ENCODE results near the gene TRMT44.
"Not testable (repeated sequence)": the region's sequence is repeated elsewhere in the genome, so short reads cannot be mapped to it uniquely, and the experiment has no call there.

Gene TRMT44

DNA sequence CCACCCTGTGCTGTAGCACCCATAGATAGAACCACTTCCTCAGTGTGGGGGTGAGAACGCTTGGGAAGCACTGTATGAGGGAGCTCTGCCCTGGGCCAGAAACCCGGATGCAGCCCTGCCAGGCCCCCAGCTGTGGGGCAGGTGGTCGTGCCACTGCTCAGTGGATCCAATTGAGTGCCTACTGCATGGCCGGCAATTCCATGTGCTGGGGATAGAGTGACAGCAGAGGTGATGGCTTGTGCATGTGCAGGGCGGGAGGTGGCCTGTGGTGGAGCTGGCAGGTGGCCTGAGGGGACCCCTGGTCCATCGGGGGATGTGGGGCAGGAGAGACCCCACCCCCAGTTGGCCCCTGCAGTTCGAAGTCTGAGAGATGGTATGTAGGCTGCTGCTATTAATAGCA, 60.4 kb downstream of the TRMT44 start:
- no peak for DNase-seq

DNA sequence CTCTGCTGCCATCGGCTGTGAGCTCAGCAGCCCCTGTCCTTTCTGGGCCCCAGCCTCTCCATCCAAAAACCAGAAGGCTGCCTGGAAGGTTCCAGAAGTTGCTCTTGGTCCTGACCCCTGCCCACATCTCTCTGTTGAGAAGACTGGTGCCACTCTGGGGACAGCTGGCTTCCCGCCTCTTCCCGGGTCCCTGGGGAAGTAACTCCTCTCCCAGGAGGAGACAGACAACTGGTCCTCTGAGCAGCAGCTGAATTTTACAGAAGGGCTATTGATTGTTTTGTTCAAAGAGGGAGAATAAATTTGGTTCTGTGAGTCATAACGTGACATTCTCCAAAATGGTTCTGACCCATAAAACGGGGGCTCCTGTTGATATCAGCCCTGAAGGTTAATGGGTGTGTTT, 61.2 kb downstream of the TRMT44 start:
- no peak for DNase-seq

DNA sequence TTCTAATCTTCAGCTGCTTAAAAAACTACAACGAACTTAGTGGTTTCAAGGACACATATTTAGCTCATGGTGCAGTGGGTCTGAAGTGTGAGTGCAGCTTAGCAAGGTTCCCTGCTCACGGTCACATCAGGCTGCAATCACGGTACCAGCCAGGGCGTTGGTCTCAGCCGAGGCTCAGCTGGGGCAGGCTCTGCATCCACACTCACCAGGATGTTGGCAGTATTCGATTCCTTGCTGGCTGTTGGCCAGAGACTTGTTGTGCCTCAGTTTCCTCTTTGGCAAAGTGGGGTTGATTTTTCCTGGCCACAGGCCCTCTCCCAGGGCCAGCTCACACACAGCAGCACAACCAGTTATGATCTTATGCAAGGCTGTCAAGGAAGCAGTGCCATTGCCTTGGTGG, 61.8 kb downstream of the TRMT44 start:
- no peak for DNase-seq

DNA sequence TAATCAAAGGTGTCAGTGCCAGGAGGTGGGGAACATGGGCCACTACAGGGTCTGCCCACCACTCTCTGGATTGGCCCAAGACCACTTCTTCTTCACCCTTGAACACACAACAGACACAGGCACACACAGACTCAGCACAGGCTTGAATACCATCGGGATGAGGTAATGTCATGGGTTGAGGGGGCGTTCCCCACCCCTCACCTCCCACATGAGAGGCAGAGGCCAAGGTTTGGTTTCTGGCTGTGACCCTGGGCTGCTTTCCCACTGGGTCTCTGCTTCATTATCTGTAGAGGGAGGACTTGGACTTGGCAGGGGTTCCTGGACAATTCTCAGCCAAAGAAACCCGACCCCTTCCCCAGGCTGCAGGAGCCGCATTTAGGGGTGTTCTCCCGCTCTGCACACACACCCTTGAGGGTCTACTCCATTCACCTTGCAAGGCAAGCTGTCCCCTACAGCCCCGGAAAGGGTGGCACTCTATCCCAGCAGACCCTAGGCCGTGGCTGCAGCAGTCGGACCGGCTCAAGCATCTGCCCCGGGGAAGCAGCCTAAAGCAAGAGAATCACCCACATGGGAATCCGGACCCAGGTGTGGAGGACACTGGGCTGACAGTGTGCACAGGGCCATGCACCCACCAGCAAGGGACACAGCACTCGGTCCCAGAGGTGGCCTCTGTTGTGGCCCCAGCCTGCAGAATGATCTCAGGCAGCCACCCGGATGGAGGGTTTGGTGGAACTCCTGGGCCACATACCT, 62.4 kb downstream of the TRMT44 start:
- no peak for DNase-seq

DNA sequence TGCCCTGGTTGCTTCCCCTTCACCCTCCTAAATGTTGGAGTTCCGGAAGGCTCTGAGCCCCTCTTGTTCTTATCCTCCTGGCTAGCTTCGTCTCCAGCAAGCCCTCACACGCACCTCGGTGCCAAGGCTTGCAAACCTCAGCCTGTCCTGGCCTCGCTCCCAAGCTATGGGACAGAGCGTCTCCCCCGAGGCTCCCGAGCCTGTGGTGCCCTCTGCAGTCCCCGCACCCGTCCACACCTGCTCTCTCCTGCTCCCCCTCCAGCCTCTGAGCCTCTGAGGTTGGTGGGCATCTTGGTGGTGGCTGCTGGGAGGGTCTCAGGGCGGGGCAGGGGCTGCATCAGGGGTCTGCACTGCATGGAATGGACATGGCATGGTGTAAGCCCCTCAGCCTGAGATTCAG, 63.2 kb downstream of the TRMT44 start:
- no peak for DNase-seq

DNA sequence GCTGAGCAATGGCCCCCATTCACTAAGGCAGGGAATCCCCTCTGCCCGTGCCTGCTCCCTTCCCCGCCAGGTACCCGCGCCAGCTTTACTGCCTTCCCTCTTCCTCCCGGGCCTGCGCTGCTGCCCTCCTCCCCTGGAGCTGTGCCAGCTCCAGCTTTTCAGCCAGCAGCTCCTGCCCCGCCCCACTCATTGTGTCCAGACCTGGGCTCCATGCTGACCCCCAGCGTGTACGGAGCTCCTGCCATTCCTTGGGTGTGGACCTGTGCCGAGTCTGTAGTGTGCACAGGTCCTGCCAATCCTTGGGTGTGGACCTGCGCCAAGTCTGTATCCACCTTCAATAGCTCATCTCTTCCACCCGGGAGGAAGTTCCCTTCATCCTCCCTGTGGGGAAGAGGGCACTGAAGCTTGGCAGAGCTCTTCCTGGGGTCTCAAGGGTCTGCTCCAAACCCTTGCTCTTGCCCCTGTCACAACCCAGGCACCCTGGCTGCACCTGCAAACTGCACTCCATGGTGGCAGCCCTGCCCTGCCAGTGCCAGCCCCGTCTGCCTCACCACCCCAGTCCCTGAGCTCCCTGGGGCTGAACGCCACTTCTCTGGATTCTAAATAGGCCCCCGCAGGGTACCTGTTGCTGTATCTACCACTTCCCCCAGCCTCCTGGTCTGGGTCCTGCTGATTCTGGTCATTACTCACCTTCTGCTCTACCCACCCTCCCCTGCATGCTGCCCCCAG, 63.9 kb downstream of the TRMT44 start:
- DNase-seq, result no peak

DNA sequence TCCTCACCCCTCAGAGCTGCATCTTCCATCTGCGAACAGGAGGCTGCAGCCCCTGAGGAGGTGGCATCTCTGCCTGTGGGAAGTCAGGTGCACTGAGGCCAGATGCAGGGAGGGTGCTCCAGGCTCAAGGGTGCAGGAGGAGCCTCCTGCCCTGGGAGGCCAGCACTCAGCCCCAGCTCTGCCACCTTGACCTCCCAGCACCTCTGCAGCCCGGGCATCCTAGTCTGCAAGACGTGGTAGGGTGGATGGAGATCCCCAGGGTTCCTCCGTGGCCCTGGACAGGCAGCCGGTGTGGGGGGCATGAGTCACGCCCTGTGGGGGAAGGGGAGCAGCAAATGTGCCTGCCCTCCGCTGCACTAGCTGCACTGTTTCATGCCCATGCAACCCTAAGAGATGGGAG, 64.7 kb downstream of the TRMT44 start:
- DNase-seq, result no peak

DNA sequence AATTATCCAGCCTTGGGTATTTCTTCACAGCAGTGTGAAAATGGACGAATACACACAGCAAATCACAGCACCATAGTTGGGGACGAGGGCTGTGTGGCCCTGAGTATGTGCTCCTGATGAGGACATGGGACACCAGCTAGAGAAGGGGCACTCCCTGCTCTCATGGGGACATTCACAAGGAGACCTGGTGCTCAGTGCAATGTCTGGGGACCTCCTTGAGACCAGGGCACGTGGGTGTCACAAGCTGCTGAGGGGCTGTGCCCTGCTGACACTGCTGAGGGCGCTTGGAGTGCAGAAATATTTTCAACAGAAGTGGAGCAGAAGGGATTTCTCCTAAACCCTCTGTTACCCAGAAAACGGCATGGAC, 65.4 kb downstream of the TRMT44 start:
- no peak for DNase-seq

DNA sequence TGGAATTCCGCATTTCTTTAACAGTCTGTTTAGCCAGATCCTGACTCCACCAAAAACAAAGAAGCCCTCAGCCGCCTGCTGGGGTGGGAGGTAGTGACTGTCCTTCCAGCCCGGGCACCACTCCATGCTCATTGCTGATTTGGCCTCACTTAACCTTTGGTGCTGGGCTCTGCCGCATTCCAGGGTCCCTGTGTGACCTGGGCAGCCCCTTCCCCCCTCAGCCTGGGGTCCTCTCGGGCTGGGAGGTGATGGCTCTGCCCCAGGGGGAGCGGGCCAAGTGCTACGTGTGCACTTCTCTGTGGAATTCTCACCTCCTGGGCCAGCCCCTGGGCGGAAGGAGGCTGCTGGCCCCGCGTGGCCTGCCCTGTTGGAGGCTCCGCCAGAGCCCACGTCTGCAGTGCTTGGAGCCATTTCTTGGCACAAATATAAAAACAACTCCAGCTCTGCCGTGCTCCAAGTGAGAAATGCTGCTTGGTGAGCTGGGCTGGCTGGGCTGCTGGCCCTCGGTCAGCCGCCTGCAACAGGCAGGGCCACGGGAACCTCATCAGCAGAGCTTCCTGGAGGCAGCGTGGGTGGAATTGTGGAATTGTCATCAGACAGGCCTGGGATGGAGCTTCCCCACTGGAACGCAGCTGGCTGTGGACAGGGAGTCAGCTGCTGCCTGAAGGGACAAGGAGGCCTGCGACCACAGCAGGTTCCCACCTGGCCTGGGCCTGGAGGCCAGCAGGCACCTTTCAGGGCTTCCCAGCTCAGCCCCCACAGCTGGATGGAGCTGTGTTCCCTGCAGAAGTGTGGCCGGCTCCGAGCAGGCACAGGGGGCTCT, 66.0 kb downstream of the TRMT44 start:
- DNase-seq, result peak in 1 of 2 donors; percentile 14

DNA sequence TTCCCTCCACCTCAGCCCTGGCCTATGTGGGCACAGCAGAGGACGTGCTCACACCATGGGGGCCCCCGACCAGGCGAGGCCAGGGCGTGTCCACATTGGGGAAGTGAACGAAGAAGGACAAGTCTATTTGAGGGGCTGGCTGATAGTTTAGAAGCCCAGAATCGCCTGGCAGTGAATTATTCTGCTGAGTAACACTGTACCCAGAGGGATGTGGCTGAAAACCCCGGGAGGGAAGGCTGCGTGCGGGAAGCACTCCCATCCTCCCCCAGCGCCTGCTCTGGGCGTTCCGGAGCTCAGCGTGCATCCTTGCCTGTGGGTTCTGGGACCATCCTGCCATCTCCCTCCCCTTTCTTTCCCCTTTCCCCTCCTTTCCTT, 66.6 kb downstream of the TRMT44 start:
- DNase-seq, result no peak

DNA sequence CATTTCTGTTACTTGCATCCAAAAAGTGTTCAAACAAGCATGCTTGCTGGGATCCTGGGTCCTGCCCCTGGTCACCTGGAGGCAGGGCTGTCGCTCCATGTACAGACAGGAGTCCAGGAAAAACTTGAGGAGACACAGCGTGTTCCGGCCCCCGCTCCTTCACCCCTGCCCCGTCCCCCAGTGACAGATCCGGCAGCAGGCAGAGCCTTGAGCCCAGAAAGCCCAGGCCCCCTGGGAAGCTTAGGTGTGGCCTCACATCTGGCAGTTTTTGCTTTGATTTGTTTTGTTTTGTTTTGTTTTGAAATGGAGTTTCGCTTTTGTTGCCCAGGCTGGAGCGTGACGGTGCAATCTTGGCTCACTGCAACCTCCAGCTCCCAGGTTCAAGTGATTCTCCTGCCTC, 67.0 kb downstream of the TRMT44 start:
- no peak for DNase-seq

DNA sequence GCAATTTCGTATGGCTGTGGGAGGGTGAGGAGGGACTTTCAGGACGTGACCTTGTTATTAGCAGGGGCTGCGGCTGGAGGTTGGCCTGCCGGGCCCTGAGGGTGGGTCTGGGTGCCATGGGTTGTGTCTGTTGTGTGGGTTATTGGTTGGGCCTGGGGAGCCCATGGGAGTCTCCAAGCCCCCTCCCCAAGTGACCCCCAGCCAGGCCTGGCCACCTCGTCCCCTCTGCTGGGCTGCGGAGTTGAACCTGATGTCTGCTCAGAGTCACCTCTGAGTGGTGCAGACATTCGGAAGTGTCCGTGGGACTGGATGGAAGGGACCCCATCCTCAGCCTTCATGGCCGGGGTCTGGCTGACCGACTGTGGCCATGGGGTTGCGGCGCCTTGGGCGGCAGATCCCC, 67.7 kb downstream of the TRMT44 start:
- no peak for DNase-seq

DNA sequence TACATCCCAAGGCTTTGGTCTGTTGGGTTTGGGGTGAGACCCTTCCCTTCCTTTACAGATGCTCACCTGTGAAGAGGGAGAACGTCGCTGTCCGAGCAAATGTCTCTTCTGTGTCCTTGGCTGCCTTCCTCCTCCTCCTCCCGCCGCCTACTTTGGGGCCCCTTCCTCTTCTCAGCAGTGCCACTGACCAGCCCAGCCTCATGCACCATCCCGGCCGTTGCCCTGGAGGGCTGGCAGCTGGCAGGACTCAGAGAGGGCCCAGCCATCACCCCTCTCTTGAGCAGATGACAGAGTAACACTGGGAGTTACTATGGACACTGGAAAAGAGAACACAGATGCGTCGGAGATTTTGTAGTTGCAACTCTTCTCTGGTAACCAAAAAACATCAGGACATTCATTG, 68.2 kb downstream of the TRMT44 start:
- no peak for DNase-seq

DNA sequence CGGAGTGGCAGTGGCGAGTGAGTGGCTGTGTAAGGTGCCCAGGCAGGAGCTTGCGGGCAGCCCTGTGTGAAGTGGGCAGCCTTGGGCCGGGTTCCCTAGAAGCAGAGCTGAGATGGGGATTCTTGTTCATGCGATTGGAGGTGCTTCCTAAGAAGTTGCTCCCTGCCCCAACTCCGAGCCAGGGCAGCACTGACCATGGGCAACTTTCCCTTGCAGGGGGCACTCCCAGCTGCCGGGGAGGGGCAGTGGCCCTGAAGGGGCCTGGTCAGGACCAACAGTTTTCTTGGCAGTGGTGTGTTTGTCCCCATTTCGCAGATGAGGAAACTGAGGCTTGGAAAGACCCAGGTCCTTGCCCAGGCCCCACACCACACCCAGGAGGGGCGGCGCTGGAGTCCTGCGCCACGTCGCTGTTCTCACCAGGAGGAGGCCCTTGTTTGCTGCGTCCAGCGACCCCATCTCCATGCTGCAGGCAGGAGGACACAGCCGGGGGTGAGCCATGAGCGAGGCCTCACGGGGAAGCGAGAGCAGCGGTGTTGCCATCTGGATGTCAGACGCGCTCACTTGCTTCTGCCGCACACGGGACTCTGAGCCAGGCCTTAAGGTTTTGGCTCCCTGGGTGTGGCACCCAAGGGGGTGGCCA, 68.9 kb downstream of the TRMT44 start:
- no peak for DNase-seq

DNA sequence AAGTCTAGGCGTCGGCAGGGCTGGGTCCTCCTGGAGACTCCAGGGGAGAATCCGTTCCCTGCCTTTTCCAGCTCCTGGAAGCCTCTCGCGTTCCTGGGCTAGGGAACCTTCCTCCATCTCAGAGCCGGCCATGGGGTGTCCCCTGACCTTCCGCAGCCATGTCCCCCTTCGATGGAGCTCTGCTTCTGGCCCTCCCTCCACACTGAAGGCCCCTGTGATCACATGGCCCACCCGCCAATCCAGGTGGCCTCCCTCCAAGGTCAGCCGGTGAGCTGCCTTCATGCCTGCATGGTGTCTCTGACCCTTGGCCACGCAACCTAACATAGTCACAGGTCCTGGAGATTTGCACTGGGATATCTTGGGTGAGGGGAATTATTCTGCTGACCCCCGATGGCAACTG, 69.6 kb downstream of the TRMT44 start:
- DNase-seq, result no peak

DNA sequence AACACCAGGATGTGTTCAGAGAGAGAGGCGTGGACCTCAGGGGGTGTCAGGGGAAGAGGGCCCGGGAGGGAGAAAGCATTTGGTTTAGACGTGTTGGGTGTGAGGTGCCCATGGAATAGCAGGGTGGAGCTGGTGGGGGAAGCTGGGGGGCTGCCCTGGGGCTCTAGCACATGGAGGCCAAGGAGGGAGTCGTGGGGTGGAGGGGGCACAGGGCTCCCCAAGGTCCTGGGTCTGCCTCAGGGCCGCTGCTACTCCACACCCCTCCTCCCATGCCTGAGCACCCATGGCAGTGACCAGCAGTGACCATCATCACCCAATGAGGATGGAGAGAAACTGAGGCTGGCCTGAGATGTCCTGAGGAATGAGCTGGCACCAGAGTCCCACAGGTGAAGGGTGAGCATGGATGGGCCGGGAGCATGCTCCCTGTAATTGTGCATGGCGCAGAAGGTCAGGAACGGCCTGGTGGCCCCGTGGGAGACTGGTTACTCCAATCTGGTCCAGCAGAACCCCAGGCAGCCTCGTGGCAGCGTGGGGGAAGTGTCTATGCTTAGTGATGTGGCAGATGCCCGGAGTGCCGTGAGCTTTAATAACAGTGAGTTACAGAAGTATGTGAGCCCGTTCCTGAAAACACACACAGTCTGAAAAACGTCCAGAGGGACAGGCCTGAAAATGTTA, 70.2 kb downstream of the TRMT44 start:
- DNase-seq, result no peak

DNA sequence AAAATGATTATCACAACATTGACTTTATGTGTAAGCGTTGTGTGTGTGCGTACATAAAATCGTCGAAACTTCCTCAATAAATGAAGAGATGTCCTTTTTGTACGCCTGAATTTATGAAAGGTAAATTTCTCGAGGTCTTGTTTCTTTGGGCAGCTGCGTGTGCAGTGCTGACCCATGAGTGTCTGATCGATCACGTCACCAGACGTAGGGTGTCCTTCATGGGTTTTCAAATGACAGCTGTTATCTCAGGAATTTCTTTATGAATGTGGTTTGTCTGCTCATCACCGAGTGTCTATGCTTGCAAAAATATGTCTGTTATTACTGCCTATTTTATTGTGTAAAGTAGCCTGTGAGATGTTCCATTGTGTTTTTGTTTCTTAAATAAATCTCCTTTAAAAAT, 71.9 kb downstream of the TRMT44 start:
- DNase-seq, result no peak

DNA sequence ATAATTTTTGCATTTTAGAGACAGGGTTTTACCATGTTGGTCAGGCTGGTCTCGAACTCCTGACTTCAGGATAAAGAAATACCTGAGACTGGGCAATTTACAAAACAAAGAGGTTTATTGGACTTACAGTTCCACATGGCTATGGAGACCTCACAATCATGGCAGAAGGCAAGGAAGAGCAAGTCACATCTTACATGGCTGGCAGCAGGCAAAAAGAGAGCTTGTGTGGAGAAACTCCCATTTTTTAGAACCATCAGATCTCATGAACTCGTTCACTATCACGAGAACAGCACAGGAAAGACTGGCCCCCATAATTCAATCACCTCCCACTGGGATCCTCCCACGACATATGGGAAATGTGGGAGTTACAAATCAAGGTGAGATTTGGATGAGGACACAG, 72.5 kb downstream of the TRMT44 start:
- not testable (repeated sequence) for DNase-seq

DNA sequence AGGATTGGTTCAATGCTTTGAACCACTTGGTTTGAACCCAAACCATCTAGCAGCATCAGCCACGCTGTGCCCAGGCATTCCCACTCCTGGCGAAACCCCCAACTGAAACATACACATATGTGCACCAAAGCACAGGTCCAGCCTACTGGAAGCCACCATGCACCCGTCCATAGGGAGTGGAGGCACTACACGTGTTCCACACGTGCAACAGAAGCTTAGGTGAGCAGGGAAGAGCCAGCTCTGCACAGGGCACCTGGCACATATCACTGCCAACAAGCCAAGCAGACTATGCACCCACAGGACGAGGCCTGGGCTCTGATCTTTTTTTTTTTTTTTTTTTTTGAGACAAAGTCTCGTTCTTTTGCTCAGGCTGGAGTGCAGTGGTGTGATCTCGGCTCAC, 73.4 kb downstream of the TRMT44 start:
- DNase-seq, result no peak

DNA sequence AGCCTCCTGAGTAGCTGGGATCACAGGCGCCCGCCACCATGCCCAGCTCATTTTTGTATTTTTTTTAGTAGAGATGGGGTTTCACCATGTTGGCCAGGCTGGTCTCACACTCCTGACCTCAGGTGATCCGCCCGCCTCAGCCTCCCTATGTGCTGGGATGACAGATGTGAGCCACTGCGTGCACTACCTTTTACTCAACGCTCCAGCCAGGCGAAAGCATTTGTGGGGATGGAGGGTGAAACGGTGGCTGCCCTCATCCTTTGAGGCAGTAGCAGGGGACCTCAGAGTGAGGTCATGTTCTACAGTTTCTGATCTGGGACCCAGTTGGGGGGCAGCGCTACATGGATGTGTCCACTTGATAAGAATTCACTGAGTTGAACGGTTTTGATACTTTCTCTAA, 73.8 kb downstream of the TRMT44 start:
- DNase-seq, result no peak

DNA sequence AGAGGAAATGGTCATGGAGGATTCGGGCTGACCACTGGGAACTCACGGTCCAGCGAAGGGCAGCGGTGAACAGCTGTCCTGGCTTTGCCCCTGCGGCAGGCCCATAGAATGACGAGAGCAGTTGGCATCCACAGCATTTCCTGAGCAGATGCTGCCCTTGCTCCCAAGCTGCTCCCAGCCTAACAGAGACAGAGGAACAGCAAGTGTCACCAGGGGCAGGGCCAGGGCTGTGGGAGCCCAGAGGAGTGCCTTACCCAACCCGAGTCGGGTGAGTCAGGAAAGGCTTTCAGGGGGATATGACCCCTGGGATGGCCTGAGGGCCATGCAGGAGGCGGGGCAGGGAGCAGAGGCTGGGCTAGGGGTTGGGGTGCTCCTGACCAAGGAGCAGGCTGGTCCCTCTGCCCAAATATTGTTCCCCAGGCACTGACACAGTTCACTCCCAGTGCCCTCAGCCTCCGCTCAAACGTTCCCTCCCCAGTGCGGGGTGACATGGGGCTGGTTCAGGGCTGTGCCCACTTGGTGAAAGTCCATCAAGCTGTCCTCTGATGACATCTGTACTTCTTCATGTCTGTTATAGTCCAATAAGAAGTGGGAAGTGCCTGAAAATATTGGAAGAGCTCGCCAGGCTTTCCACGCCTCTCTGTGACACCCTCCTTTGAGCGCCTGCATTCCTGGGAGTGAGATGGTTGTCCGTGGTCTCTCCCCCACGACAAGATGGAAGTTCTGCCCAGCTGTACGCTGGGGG, 74.9 kb downstream of the TRMT44 start:
- no peak for DNase-seq

DNA sequence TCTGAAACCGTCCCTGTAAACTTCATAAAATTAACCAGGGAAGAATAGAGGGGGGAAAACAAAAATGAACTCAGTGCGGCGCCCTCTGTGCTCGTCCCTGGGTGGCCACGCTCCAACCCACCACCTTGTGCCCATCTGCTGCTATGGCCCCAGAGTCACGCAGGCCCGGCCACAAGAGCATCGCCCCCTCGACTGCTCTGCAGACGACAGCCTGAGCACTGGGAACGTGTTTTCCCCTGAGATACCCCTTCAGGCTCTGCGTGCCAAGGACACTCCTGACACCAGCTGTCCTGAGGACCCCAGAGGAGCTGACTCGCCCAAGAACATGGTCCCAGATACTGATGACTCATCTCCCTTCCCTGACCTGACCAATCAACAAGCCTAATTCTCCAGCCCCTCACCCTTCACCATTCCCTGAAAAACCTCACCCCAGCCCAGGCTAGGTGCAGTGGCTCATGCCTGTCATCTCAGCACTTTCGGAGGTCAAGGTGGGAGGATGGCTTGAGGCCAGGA, 75.5 kb downstream of the TRMT44 start:
- DNase-seq, result no peak
